Measurements from ENCODE around the gene PALM.
"Not testable (repeated sequence)": the region's sequence is repeated elsewhere in the genome, so short reads cannot be mapped to it uniquely, and the experiment has no call there.

- TF ChIP-seq CTCF (conservative IDR thresholded peaks at IDR 0.05 in 1 of 2, IDR thresholded peaks at IDR 0.05 in 1 of 2; ENCODE audit: extremely low read depth in 1 of 2, insufficient read depth in 1 of 2, low read depth in 1 of 2, low read length in 2 of 2); EZH2 (IDR thresholded peaks at IDR 0.05; ENCODE audit: borderline replicate concordance, low read length): not testable (repeated sequence)
Observed at GRCh38 chr19:702847-703246, 5.9 kb upstream of the PALM start.
